HG02981 (cell line): Measurements from ENCODE around the gene PRSS1.

Source experiments
- ATAC-seq: cut with Tn5 transposase; IDR thresholded peaks from one replicate; pipeline ENCODE4 v1.9.1; 2021; ENCODE audit warnings: mild to moderate bottlenecking, moderate library complexity; ENCODE audit not compliant: unreplicated experiment

The PRSS1 gene

GRCh38 chr7:142791502-142791901 is 42.2 kb downstream of the PRSS1 start:
- ATAC-seq, result no peak

GRCh38 chr7:142792129-142792528 is 42.9 kb downstream of the PRSS1 start:
- no peak for ATAC-seq

DNA sequence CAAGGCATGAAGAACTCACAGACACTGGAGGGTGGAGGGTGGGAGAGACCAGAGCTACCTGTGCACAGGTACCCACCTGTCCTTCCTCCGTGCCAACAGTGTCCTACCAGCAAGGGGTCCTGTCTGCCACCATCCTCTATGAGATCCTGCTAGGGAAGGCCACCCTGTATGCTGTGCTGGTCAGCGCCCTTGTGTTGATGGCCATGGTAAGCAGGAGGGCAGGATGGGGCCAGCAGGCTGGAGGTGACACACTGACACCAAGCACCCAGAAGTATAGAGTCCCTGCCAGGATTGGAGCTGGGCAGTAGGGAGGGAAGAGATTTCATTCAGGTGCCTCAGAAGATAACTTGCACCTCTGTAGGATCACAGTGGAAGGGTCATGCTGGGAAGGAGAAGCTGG is 43.3 kb downstream of the PRSS1 start:
- no peak for ATAC-seq

DNA sequence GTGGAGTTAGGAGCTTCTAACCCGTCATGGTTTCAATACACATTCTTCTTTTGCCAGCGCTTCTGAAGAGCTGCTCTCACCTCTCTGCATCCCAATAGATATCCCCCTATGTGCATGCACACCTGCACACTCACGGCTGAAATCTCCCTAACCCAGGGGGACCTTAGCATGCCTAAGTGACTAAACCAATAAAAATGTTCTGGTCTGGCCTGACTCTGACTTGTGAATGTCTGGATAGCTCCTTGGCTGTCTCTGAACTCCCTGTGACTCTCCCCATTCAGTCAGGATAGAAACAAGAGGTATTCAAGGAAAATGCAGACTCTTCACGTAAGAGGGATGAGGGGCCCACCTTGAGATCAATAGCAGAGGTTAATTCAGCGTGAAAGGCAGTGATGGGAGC is 43.9 kb downstream of the PRSS1 start:
- no peak for ATAC-seq

- ATAC-seq, result no peak
Observed at GRCh38 chr7:142795339-142795863, 46.1 kb downstream of the PRSS1 start.

DNA sequence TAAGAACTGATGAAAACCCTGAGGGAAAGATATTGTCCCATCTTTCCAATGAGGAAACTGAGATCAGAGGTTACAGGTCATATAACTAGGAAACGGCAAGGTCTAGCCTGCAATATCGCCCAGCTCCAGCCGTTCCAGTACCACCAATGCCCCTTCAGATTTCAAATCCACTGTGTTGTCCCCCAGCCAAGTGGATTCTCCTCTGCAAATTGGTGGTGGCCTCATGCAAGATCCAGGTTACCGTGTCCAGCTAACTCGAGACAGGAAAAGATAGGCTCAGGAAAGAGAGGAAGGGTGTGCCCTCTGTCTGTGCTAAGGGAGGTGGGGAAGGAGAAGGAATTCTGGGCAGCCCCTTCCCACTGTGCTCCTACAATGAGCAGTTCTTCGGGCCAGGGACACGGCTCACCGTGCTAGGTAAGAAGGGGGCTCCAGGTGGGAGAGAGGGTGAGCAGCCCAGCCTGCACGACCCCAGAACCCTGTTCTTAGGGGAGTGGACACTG is 46.8 kb downstream of the PRSS1 start:
- ATAC-seq, result no peak

GRCh38 chr7:142796501-142797390 is 47.5 kb downstream of the PRSS1 start:
- ATAC-seq, result peak; percentile 40

DNA sequence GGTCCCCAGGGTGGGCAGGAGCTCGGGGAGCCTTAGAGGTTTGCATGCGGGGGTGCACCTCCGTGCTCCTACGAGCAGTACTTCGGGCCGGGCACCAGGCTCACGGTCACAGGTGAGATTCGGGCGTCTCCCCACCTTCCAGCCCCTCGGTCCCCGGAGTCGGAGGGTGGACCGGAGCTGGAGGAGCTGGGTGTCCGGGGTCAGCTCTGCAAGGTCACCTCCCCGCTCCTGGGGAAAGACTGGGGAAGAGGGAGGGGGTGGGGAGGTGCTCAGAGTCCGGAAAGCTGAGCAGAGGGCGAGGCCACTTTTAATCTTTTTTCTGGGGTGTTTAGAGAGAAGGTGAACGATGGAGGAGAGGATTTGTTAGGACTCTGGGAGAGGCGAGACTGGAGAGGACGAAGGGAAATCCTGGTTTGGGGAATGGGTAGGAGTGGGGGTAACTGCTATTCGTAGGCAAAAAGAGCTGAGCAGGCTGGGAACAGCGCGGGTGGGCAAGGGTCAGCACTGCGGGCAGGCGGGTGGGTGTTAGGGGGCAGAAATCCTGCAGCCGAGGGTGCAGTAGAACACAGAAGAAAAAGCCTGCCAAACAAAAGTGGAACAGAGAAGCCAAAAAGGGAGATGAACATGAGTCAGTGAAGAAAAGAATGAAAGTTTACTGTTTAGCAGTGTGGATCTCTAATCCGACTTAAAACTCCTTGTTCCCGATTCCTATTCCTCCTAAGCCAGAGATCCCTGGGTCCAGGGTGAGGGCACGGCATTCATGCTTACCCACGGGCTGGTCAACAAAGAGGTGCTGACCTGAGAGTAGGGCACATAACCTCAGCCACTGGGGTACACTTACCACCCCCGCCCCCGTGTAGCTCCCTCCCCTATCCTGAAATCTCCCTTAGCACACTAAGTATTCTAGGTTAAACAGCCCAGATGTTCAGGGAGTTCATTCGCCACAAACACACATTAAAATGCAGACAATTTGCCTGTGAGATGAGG is 48.4 kb downstream of the PRSS1 start:
- peak; percentile 39 for ATAC-seq

DNA sequence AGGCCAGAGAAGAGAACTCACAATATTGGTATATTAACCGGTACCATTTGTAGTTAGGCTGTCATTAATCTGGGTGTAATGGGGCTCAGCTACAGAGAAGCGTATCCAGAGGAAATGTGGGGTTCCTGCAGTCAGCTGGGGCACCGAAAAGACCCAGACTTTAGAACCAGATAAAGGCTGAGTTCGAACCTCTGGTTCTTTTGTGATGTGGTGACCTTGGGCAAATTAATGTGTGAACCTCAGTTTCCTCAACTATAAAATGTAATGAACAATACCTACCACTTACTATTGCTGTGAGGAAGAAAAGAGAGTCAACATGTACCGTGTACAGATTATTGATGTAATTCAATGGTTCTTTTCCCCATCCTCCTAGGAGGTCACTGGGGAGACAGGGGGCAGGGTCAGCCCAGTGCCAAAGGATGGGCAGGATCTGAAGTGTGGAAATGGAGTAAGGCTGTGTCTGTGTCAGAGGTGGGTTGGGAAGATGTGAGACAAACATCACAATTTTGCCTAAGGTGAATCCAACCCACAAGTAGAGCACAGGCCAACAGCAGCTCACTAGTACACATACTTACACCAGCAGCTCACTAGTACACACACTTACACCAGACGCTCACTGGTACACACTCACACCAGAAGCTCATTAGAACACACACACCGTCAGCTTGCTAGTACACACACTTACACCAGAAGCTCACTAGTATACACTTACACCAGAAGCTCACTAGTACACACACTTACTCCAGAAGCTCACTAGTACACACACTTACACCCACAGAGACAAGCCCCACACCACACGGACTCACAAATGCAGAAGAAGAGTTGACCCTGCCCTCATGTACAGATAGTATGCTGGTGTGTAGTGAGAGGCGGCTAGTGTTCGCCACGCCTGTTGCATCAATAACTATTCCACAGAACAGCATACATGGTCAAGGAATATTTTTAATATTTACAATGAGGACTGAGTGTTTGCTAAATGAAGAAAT is 49.5 kb downstream of the PRSS1 start:
- no peak for ATAC-seq

- ATAC-seq, result no peak
Observed at GRCh38 chr7:142799437-142799835, 50.2 kb downstream of the PRSS1 start.

- ATAC-seq, result no peak
Observed at GRCh38 chr7:142800088-142800487, 50.8 kb downstream of the PRSS1 start.

- no peak for ATAC-seq
Observed at GRCh38 chr7:142800699-142801260, 51.5 kb downstream of the PRSS1 start.

- ATAC-seq, result no peak
Observed at GRCh38 chr7:142801601-142802295, 52.5 kb downstream of the PRSS1 start.

DNA sequence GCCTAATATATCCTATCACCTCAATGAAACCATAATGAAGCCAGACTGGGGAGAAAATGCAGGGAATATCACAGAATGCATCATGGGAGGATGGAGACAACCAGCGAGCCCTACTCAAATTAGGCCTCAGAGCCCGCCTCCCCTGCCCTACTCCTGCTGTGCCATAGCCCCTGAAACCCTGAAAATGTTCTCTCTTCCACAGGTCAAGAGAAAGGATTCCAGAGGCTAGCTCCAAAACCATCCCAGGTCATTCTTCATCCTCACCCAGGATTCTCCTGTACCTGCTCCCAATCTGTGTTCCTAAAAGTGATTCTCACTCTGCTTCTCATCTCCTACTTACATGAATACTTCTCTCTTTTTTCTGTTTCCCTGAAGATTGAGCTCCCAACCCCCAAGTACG is 53.0 kb downstream of the PRSS1 start:
- ATAC-seq, result no peak
